Activated T-cell treated with anti-CD3 and anti-CD28 coated beads, Interleukin-2, amount 50 U/mL, for 4 hours (primary cell): ENCODE results near the gene COL8A2. TPM values are rescaled to one million over a fixed set of nuclear protein-coding genes. Genes with fewer than 3 reads are reported as not detected.

ENCODE experiments used
- ATAC-seq, 2 donors: fragments of 200-7000 bp; cut with Tn5 transposase; one replicate each; pipeline ENCODE4 v1.10.0; 2021
- DNase-seq: peaks from one replicate; pipeline ENCODE4 v3.0.0-alpha.2; 2020
- H3K27me3 Mint-ChIP-seq: one replicate; pipeline ENCODE4 v1.8.0; 2021; ENCODE audit warnings: low read depth, mixed read lengths
- H3K36me3 Mint-ChIP-seq: one replicate; pipeline ENCODE4 v1.8.0; 2022; ENCODE audit warnings: mixed read lengths; ENCODE audit not compliant: insufficient read depth
- H3K4me1 Mint-ChIP-seq: one replicate; pipeline ENCODE4 v1.8.0; 2021; ENCODE audit warnings: low read depth, mixed read lengths
- H3K4me3 Mint-ChIP-seq: one replicate; pipeline ENCODE4 v1.8.0; 2021; ENCODE audit warnings: mild to moderate bottlenecking, moderate library complexity, mixed read lengths
- H3K9me3 Mint-ChIP-seq: one replicate; pipeline ENCODE4 v1.8.0; 2021; ENCODE audit warnings: mixed read lengths
- total RNA-seq, 3 donors: library from RNA; stranded (reverse); gene quantifications; one replicate each; pipeline ENCODE4 v1.2.1, GENCODE V29; 2021

Gene COL8A2
- total RNA-seq, 3 donors from 2014 or later: 0.08 to 0.43 (median 0.18) TPM

DNA sequence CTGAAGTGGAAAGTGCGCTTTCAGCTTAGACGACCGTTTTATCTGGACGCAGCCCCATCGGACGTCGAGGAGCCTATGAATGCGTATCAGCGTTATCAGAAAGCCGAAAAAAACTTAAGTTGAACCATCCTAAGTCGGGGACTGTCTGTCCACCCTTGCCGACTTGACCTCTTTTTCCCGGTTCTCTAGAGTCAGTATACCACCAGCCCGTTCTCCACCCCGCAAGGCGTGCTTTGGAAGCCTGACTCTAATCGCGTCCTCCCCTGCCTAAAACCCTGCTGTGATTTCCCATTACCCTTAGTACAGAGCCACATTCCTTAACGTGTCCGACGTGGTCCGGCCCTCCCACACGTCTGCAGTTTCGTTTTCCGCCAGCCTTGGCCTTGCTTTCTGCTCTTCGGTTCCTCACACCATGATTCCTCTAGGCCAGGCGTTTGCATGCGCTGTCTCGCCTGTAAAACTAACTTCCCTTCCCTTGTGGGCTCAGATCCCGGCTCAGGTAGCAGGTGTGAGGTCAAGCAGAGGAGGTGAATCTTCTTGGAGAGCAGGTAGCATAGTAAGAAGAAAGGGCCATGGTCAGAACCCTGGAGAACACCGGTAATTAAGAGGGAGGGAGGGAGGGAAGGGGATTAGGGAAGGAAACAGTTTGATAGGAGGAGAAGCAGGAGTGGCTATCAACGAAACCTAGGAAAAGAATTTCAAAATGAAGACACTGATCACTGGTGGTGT is 35.5 kb downstream of the COL8A2 start:
- peaks cover 14% of the 10 kb centered on the region for H3K36me3 Mint-ChIP-seq
- no peak for ATAC-seq
- no peaks in the 10 kb centered on the region for H3K9me3 Mint-ChIP-seq
- no peak for DNase-seq
- H3K27me3 Mint-ChIP-seq: peaks cover 20% of the 10 kb centered on the region
- H3K4me3 Mint-ChIP-seq: peak overlapping the region; percentile 98
- H3K4me1 Mint-ChIP-seq: peaks cover 17% of the 10 kb centered on the region

DNA sequence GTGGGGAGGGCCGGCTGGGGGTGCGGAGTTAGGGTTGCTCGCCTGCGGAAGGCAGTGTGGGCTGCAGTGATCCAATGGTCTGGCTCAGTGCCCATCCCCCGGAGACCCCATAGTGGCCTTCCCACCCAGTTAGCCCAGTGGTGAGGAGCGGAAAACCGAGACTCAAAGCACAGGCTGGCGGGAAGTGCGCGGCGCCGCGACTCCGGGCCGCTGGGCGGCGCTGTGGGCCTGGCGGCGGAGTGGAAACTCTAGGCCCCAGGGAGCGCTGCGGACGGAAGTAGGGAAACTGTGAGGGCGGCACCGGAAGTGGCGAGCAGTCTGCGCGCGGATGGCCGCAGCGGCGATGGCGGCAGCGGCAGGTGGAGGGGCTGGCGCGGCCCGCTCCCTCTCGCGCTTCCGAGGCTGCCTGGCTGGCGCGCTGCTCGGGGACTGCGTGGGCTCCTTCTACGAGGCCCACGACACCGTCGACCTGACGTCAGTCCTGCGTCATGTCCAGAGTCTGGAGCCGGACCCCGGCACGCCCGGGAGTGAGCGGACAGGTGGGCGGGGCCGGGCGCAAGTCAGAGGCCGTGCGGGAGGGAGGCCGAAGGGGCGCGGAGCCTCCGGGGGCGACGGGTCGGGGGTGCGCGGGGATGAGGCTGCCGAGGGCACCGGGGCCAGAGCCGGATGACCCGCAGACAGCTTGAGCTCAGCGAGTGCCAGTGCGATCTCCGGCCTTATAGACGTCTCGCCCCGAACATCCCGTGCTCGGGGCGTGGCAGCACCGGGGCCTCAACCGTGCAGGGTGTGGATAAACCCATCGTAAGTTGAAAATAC is 36.2 kb downstream of the COL8A2 start, which contains the start of gene ADPRS:
Gene ADPRS (plus strand): TSS at position 316 of the 816 bp plus-strand sequence. CDS start 13 bp downstream, at position 329.
- peaks cover 14% of the 10 kb centered on the region for H3K36me3 Mint-ChIP-seq
- peak; percentile 86 to 91 for ATAC-seq
- H3K27me3 Mint-ChIP-seq: peaks cover 22% of the 10 kb centered on the region
- peak; percentile 88 for DNase-seq
- H3K9me3 Mint-ChIP-seq: no peaks in the 10 kb centered on the region
- H3K4me1 Mint-ChIP-seq: peaks cover 17% of the 10 kb centered on the region
- peak within 1 kb of the TSS; percentile 98 for H3K4me3 Mint-ChIP-seq

DNA sequence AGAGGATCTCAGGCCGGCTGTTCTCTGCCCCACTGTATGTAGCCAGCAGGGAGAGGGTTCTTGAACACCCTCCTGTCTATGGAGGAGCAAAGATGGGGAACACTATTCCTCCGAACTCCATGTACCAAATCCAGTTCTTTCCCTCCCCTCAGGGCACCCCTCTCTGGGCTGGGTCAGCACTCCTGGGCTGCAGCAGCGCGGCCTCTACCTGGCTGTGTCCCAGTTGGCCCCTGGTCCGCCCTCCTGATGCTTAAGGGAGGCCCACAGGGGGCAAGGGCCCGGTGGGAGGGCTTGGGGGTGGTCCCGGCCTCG is 36.8 kb downstream of the COL8A2 start:
- Mint-ChIP-seq H3K36me3 (peaks cover 14% of the 10 kb centered on the region), H3K9me3 (no peaks in the 10 kb centered on the region), H3K4me3 (peak overlapping the region; percentile 98), H3K27me3 (peaks cover 27% of the 10 kb centered on the region), H3K4me1 (peaks cover 17% of the 10 kb centered on the region)
- ATAC-seq (peak; percentile 25 to 36), DNase-seq (no peak)

DNA sequence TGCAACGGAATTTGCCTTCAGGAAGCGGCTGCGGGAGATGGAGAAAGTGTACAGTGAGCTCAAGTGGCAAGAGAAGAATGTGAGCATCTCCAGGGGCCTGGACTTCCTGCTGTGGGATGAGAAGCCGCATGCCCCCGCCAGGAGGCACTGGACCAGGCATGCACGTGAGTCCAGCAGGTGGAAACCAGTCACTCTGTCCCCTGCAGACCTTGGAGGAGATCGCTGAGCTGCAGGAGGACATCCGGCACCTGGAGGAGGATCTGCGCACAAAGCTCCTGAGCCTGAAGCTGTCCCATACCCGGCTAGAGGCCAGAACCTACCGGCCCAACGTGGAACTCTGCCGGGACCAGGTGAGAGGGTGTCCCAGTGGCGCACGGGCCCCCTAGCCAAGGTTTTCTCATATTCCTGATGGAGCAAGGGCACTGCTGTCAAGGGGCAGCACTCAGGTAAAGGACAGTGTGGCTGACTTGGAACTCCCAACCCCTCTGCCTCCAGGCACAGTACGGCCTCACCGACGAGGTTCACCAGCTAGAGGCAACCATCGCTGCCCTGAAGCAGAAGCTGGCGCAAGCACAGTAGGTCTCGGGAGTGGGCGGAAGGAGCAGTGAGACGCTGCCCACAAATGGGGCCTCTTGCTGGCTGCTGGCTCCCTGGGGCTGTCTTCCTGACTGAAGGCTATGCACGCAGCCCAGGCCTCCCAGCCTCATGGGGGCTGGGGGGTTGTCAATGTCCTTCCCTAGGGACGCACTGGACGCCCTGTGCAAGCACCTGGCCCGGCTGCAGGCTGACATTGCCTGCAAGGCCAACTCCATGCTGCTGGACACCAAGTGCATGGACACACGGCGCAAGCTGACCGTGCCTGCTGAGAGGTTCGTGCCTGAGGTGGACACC is 37.5 kb downstream of the COL8A2 start:
- H3K9me3 Mint-ChIP-seq: no peaks in the 10 kb centered on the region
- peaks cover 17% of the 10 kb centered on the region for H3K4me1 Mint-ChIP-seq

DNA sequence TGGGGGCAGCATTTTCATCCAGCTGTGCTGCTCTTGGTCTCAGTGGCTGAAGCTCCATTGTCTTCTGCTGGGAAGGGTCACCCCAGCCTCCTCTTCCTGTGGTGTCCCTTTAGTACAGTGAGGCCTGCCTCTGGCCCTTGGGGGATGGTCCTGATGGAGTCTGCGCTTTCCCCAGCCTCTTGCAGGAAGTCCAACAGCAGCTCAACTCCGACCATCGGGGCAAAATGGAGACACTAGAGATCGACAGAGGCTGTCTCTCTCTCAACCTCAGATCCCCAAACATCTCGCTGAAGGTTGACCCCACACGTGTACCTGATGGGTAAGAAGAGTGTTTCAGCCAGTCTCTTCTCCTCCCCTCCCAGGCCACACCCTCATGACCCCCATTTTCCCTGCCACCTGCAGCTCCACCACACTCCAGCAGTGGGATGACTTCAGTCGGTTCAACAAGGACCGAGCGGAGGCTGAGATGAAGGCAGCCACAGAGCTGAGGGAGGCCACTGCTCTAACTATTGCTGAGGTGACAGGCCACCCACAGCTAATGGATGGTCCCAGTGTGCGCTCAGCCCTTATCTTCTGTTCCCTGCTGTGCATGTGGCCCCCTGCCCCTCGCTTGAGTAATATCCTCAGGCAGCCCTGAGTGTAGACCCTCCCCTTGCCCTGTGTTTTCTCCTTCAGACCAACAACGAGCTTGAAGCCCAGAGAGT is 38.3 kb downstream of the COL8A2 start:
- peak overlapping the region; percentile 51 for H3K4me3 Mint-ChIP-seq
- DNase-seq (no peak), ATAC-seq (no peak)
- peaks cover 15% of the 10 kb centered on the region for H3K4me1 Mint-ChIP-seq
- peaks cover 39% of the 10 kb centered on the region for H3K27me3 Mint-ChIP-seq
- H3K36me3 Mint-ChIP-seq: peaks cover 8% of the 10 kb centered on the region
- H3K9me3 Mint-ChIP-seq: no peaks in the 10 kb centered on the region

More for the DNA sequence above, 37.5 kb downstream of the COL8A2 start:
- Mint-ChIP-seq H3K4me3 (peak overlapping the region; percentile 51), H3K27me3 (peaks cover 32% of the 10 kb centered on the region), H3K36me3 (peaks cover 11% of the 10 kb centered on the region)
- ATAC-seq: no peak
- DNase-seq: no peak

DNA sequence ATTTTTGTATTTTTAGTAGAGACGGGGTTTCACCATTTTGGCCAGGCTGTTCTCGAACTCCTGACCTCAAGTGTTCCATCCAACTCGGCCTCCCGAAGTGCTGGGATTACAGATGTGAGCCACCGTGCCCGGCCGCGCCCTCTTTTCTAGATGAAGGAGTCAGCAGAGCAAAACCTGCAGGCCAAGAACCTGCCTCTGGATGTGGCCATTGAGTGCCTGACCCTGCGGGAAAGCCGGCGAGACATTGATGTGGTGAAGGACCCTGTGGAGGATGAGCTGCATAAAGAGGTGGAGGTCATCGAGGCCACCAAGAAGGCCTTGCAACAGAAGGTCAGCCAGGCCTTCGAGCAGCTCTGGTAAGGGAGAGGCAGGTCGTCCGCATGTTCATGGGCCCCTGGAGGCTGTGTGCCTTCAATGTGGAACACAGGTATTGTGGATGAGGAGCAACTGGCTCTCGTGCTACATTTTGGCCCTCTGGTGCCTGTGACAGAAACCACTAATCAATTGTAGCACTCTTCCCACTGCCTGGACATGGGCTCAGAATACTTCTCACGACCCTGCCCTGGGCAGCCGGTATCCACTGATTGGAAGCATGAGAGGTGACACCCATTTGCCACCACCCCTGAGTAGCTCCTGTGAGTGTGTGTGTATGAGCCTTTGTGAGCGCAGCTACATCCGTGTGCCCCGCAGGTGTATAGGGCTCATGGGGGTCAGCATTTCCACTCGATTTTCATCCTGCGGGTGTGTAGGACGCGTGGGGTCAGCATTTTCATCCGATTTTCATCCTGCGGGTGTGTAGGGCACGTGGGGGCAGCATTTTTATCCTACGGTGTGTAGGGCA is 39.1 kb downstream of the COL8A2 start:
- Mint-ChIP-seq H3K27me3 (peaks cover 39% of the 10 kb centered on the region), H3K9me3 (no peaks in the 10 kb centered on the region), H3K4me1 (peaks cover 11% of the 10 kb centered on the region), H3K4me3 (no peak overlapping the region), H3K36me3 (peaks cover 5% of the 10 kb centered on the region)
- DNase-seq (no peak), ATAC-seq (no peak)

DNA sequence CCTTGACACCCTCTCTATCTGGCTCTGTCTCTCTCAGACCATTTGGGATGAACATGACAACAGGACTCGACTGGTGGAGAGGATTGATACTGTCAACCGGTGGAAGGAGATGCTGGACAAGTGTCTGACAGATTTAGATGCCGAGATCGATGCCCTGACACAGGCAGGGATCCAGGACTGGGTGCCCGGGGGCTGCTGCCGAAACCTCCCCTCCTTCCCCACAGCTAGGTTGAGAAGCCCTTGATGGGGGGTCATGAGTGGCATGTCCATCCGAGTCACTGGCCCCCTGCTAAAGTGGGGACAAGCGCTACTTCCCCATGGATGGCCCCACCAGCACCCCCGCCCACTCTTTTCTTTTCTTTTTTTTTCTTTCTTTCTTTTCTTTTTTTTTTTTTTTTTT is 39.9 kb downstream of the COL8A2 start:
- Mint-ChIP-seq H3K36me3 (peaks cover 5% of the 10 kb centered on the region), H3K4me1 (peaks cover 10% of the 10 kb centered on the region), H3K4me3 (no peak overlapping the region), H3K9me3 (no peaks in the 10 kb centered on the region), H3K27me3 (peaks cover 41% of the 10 kb centered on the region)
- ATAC-seq (no peak), DNase-seq (no peak)

DNA sequence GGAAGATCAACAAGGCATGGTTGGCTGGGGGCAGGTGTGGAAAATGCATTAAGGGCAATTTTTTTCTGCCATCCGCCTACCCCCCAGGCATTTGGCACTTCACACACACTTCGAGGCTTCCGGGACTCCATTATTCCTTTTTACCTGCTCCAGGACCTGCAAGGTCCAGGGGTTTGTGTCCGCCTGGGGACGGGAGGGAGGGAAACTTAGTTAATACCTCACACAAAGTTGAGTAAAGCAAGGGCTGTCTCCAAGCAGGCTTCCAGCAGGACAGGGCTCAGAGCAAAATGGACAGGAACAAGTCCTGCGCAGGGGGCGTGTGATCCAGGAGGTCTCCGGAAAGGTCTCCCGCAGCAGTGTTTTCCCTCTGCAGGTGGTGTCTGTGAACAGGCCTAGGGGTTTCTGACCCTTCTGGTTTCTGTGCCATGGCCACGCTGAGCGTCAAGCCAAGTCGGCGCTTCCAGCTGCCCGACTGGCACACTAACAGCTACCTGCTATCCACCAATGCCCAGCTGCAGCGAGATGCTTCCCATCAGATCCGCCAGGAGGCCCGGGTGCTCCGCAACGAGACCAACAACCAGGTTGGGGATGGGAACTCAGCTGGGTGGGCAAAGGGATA is 40.4 kb downstream of the COL8A2 start:
- no peak for ATAC-seq
- H3K4me3 Mint-ChIP-seq: no peak overlapping the region

DNA sequence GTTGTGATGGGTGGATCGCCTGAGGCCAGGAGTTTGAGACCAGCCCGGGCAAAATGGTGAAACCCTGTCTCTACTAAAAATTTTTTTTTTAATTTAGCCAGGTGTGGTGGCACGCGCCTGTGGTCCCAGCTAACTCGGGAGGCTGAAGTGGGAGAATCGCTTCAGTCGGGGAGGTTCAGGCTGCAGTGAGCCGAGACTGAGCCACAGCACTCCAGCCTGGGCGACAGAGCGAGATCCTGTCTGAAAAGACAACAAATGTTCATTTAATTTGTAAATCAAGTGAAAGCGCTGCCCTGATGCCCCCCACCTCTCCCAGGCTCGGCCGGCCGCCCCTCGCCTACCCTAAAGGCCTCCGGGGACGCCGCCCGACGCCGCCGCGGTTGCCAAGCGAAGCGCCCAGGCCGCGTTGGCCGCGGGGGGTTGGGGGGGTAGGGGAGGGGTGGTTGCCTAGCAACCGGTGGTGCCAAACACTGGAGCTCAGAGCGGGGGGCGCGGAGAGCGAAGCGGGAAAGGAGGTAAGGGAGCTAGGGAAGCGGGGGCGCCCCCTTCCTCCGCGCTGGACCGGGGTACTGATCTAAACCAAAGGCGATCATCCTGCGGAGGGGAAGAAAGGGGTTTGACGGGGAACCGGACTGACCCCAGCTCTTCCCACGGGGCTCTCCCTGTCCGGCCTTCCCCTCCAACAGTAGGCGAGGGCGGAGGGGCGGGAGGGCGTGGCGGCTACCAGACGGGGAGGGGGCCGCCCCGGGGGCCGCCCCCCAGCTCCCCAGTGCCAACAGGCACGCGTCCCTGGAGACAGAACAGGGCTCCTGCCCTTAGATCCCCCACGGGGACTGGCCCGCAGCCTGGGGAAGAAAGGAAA is 41.2 kb downstream of the COL8A2 start, which contains the start of gene TEKT2:
Gene TEKT2 (plus strand): TSS at position 460 of the 862 bp plus-strand sequence. CDS start 828 bp downstream, outside the sequence.
- peaks cover 41% of the 10 kb centered on the region for H3K27me3 Mint-ChIP-seq
- H3K36me3 Mint-ChIP-seq: no peaks in the 10 kb centered on the region
- H3K4me1 Mint-ChIP-seq: peaks cover 2% of the 10 kb centered on the region
- H3K9me3 Mint-ChIP-seq: no peaks in the 10 kb centered on the region
- H3K4me3 Mint-ChIP-seq: no peak within 1 kb of the TSS
- no peak for ATAC-seq
- no peak for DNase-seq

More for the DNA sequence above, 40.4 kb downstream of the COL8A2 start:
- Mint-ChIP-seq H3K36me3 (peaks cover 3% of the 10 kb centered on the region), H3K27me3 (peaks cover 41% of the 10 kb centered on the region), H3K4me1 (peaks cover 5% of the 10 kb centered on the region), H3K9me3 (no peaks in the 10 kb centered on the region)
- DNase-seq: no peak

DNA sequence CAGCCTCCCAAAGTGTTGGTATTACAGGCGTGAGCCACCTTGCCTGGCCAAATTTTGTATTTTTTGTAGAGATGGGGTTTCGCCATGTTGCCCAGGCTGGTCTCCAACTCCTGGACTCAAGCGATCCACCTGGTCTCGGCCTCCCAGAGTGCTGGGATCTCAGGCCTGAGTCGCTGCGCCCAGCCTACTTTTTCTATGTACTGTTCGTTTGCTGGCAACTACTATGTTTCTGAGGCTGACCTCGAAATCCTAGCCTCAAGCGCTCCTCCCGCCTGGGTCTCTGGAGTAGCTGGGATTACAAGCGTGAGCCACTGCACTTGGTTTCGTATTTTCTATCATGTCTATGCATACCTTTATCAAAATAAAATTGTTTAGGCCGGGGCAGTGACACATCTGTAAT is 41.8 kb downstream of the COL8A2 start:
- Mint-ChIP-seq H3K4me3 (no peak overlapping the region), H3K27me3 (peaks cover 41% of the 10 kb centered on the region), H3K4me1 (peaks cover 2% of the 10 kb centered on the region), H3K36me3 (no peaks in the 10 kb centered on the region), H3K9me3 (no peaks in the 10 kb centered on the region)
- DNase-seq: no peak
- ATAC-seq: no peak

DNA sequence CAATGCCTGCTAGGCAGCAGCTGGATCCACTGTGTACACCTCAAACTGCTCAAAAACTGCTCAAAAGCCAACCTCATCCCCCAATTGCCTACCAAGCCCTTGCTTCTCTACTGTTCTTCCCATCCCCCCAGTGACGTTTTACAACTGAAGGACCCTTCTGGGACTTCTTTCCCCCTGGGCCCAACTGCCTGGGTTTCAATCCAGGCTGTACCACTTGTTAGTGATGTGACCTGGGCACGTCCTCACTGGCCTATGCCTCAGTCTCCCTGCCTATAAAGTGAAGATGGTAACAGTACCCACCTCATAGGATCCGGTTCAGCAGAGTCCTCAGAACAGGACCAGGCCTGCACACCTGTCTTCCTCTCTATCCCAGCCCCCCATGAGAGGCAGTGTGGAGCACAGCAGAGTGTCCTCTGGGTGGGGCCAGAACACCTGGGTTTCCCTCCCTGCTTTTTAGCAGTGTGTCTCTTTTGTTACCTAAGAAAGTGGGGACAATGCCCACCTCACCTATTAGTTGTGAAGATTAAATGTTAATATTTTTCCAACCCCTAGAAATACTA is 43.0 kb downstream of the COL8A2 start:
- Mint-ChIP-seq H3K4me3 (no peak overlapping the region), H3K36me3 (no peaks in the 10 kb centered on the region), H3K9me3 (no peaks in the 10 kb centered on the region), H3K4me1 (peaks cover under 1% of the 10 kb centered on the region), H3K27me3 (peaks cover 40% of the 10 kb centered on the region)
- DNase-seq (no peak), ATAC-seq (no peak)

DNA sequence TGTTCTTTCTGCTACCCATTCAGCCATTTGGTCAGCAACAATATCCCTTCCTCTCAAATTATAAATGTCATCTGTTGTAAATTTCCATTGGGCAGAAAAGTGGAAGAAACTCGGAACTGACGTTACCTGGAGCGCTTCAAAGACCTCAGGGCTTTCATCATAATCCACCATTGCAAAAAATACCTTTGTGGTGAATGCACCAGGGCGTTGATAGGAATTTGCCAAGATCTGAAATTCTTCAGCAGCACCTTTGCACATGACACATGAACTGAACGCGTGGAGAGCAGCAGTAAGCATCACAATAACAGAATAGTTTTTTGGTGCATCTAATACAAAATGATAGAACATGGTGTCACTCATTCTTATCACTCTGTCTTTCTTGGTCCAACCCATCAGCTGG is 44.2 kb downstream of the COL8A2 start:
- no peak for ATAC-seq

More for the DNA sequence above, 44.2 kb downstream of the COL8A2 start:
- H3K4me3 Mint-ChIP-seq: no peak overlapping the region
- peaks cover 32% of the 10 kb centered on the region for H3K27me3 Mint-ChIP-seq
- no peaks in the 10 kb centered on the region for H3K9me3 Mint-ChIP-seq
- no peak for DNase-seq
- H3K4me1 Mint-ChIP-seq: no peaks in the 10 kb centered on the region
- H3K36me3 Mint-ChIP-seq: no peaks in the 10 kb centered on the region
